SKM-1 treated with dmso at 0.1 percent for 144 hours (cell line): ENCODE measurements around the gene ATOH7.

Source experiments
- DNase-seq: peaks from one replicate; lab custom pipeline; 2025; ENCODE audit not compliant: unreplicated experiment; lab: John Stamatoyannopoulos, UW

Gene ATOH7

DNA sequence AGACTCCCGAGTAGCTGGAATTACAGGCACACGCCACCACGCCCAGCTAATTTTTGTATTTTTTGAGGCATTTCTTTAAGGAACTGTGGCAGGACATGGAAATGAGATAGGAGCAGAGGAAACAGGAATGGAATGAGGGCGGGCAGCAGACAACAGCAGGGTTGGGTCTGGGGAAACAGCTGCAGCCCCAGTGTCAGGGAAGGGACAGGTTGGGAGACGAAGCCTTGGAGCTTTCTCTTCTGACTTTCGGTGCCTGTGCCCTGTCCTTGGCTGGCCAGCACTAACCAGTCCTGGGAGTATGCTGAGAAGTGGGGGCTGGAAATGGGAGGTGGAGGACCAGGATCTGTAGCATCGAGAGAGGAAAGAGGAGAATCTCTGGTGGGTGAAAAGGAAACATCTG lies 47.4 kb downstream of the ATOH7 start:
- DNase-seq, result no peak
